K562 (cell line): Measurements from ENCODE around the gene FBXW12. TPM values are rescaled to one million over a fixed set of nuclear protein-coding genes. Genes with fewer than 3 reads are reported as not detected.

Experiments used
- ATAC-seq: fragments of 200-7000 bp; cut with Tn5 transposase; 3 replicates; pipeline ENCODE4 v1.9.1; 2020; ENCODE audit warnings: moderate library complexity
- BruUV-seq: library from RNA; stranded (reverse); fragments of 400-500 nt; replicated peaks from 2 replicates; lab custom pipeline; 2021; lab: Mats Ljungman, UMichigan
- CTCF ChIA-PET: fragments of 300-600 bp; formaldehyde crosslinking; extraction: SDS; loops from one replicate; lab custom pipeline; 2021; ENCODE audit warnings: low intra/inter-chr PET ratio; lab: Yijun Ruan, JAX
- POLR2A ChIA-PET: fragments of 300-600, 350-650 bp; sonication (Branson Sonifier 250); formaldehyde crosslinking; extraction: SDS; loops from one replicate; lab custom pipeline; 2021; ENCODE audit warnings: antibody characterized with exemption, inconsistent platforms; lab: Yijun Ruan, JAX
- DNase-seq, 4 experiments: peaks; one replicate each; pipeline versions ENCODE4 v3.0.0 to v3.0.0-alpha.2; 2011 to 2018; ENCODE audit warnings: low spot score in 3 of 4, mixed read lengths in 3 of 4; ENCODE audit errors: extremely low read depth in 1 of 4
- FAIRE-seq: peaks from 2 replicates; lab custom pipeline; 2011; peaks lifted over from hg19 to GRCh38; lab: Jason Lieb, UNC
- H2AFZ ChIP-seq: 2 replicates; pipeline ENCODE4 v1.6.0; 2011; ENCODE audit warnings: low read depth, low read length, control low read depth, inconsistent platforms
- H3K27ac ChIP-seq: fragments of 200-600 bp; 3 replicates; pipeline ENCODE4 v1.8.0; 2011; ENCODE audit warnings: low read depth, mild to moderate bottlenecking, control low read depth, inconsistent platforms, low read length, moderate library complexity, mixed read lengths; ENCODE audit errors: extremely low read depth
- H3K27me3 ChIP-seq, 2 experiments: fragments of 300-600 bp in 1 of 2; 2 replicates in 1 of 2; 3 replicates in 1 of 2; pipeline versions ENCODE4 v1.6.0 to v1.8.0; 2011; ENCODE audit warnings: inconsistent platforms in 2 of 2, low read length in 2 of 2, mild to moderate bottlenecking in 1 of 2, mixed read lengths in 1 of 2, moderate library complexity in 1 of 2; ENCODE audit not compliant: control insufficient read depth in 2 of 2, insufficient read depth in 2 of 2
- H3K36me3 ChIP-seq: fragments of 300-600 bp; 3 replicates; pipeline ENCODE4 v1.8.0; 2011; ENCODE audit warnings: mild to moderate bottlenecking, low read length, inconsistent platforms; ENCODE audit not compliant: control insufficient read depth, insufficient read depth
- H3K4me1 ChIP-seq, 2 experiments: fragments of 200-600 bp in 1 of 2; replicated peaks in 1 of 2; 2 replicates in 1 of 2; 3 replicates in 1 of 2; pipeline versions ENCODE4 v1.5.1 to v1.8.0; 2011; ENCODE audit warnings: inconsistent platforms in 2 of 2, low read length in 2 of 2, mild to moderate bottlenecking in 1 of 2, mixed read lengths in 1 of 2, moderate library complexity in 1 of 2; ENCODE audit not compliant: control insufficient read depth in 2 of 2, insufficient read depth in 2 of 2
- H3K4me2 ChIP-seq: 2 replicates; pipeline ENCODE4 v1.6.1; 2011; ENCODE audit warnings: low read length, control low read depth, inconsistent platforms, mixed read lengths; ENCODE audit not compliant: insufficient read depth
- H3K4me3 ChIP-seq: fragments of 200-600 bp; sonication (generic), shearing (Covaris generic); 2 replicates; pipeline ENCODE4 v1.5.1; 2016; ENCODE audit warnings: control low read depth, inconsistent platforms
- H3K79me2 ChIP-seq: fragments of 200-600 bp; 3 replicates; pipeline ENCODE4 v1.8.0; 2011; ENCODE audit warnings: low read length, inconsistent platforms; ENCODE audit not compliant: control insufficient read depth, insufficient read depth
- H3K9ac ChIP-seq, 2 experiments: 2 replicates each; pipeline versions ENCODE4 v1.6.0 to v1.6.1; 2011; ENCODE audit warnings: low read depth in 2 of 2, low read length in 2 of 2, control low read depth in 1 of 2, inconsistent platforms in 1 of 2, mild to moderate bottlenecking in 1 of 2, mixed read lengths in 1 of 2; ENCODE audit not compliant: insufficient read depth in 1 of 2
- H3K9me1 ChIP-seq: one replicate; pipeline ENCODE4 v1.6.0; 2011; ENCODE audit warnings: inconsistent platforms, mild to moderate bottlenecking, low read length, moderate library complexity; ENCODE audit not compliant: control insufficient read depth, insufficient read depth
- H3K9me3 ChIP-seq: replicated peaks from 2 replicates; pipeline ENCODE4 v1.5.1; 2011; ENCODE audit warnings: low read depth, low read length, inconsistent platforms; ENCODE audit not compliant: control insufficient read depth, insufficient read depth
- H4K20me1 ChIP-seq: replicated peaks from 2 replicates; pipeline ENCODE4 v1.6.1; 2011; ENCODE audit warnings: low read length, inconsistent platforms, mixed read lengths; ENCODE audit not compliant: control insufficient read depth, insufficient read depth
- CBFB ChIP-seq: sonication (generic); formaldehyde crosslinking; IDR thresholded peaks from 2 replicates; pipeline ENCODE4 v1.4.0; 2020; ENCODE audit warnings: mild to moderate bottlenecking, missing genetic modification reagents
- COPS2 ChIP-seq: fragments of 450-650 bp; conservative IDR thresholded peaks from 2 replicates; pipeline ENCODE4 v1.6.1; 2016; ENCODE audit warnings: mild to moderate bottlenecking, moderate library complexity
- CTBP1 ChIP-seq: fragments of 450-650 bp; IDR thresholded peaks from 2 replicates; pipeline ENCODE4 v1.6.1; 2016; ENCODE audit warnings: borderline replicate concordance
- EHMT2 ChIP-seq: fragments of 450-650 bp; IDR thresholded peaks from 2 replicates; pipeline ENCODE4 v1.6.1; 2018; ENCODE audit warnings: antibody characterized with exemption
- ELF4 ChIP-seq: fragments of 450-650 bp; formaldehyde crosslinking; IDR thresholded peaks from 2 replicates; pipeline ENCODE4 v1.4.0; 2022; ENCODE audit warnings: missing genetic modification characterization
- GTF2F1 ChIP-seq: IDR thresholded peaks from 2 replicates; pipeline ENCODE4 v1.6.1; 2011; ENCODE audit warnings: low read depth, low read length, improper control_type of control experiment
- MIER1 ChIP-seq: fragments of 450-650 bp; IDR thresholded peaks from 2 replicates; pipeline ENCODE4 v1.6.1; 2016; ENCODE audit warnings: antibody characterized with exemption, mild to moderate bottlenecking, low read depth
- NCOA6 ChIP-seq: fragments of 450-650 bp; IDR thresholded peaks from 2 replicates; pipeline ENCODE4 v1.6.1; 2017; ENCODE audit warnings: mild to moderate bottlenecking
- TAL1 ChIP-seq: fragments of 450-650 bp; IDR thresholded peaks from 2 replicates; pipeline ENCODE4 v1.6.1; 2016; ENCODE audit warnings: mild to moderate bottlenecking
- ZC3H8 ChIP-seq: fragments of 450-650 bp; IDR thresholded peaks from 2 replicates; pipeline ENCODE4 v1.6.1; 2017
- ZNF12 ChIP-seq: sonication (generic); formaldehyde crosslinking; IDR thresholded peaks from 2 replicates; pipeline ENCODE4 v1.4.0; 2020; ENCODE audit warnings: mild to moderate bottlenecking, missing genetic modification reagents
- ZNF217 ChIP-seq: sonication (generic); formaldehyde crosslinking; IDR thresholded peaks from 2 replicates; pipeline ENCODE4 v1.8.0; 2022; ENCODE audit warnings: mild to moderate bottlenecking, missing genetic modification reagents
- WGBS: fragments of 100-300 bp; shearing (Covaris generic); methylation state at CpG from one replicate; pipeline ENCODE4 v1.1.6; 2016; ENCODE audit warnings: low coverage, mixed read lengths; ENCODE audit not compliant: insufficient coverage; ENCODE audit errors: missing lambda C conversion rate; 5-methylcytosine and 5-hydroxymethylcytosine counted together
- in situ Hi-C: fragments of 300-500 bp; cut with MboI; formaldehyde crosslinking; loops from 4 replicates; pipeline ENCODE4 v1.15.0; 2018; ENCODE audit warnings: inconsistent platforms, mixed read lengths
- intact Hi-C: fragments of 100-400 bp; cut with micrococcal nuclease; formaldehyde crosslinking; loops from 2 replicates; pipeline ENCODE4 v1.14.2; 2022
- polyA plus RNA-seq, 8 experiments: library from polyadenylated mRNA; depleted of rRNA in 4 of 8; stranded (reverse) in 5 of 8; unstranded in 3 of 8; fragments of >200 nt; fragmentation: Nextera tagmentation in 2 of 8; fragmentation: Illumina TruSeq in 1 of 8; extraction: Ambion mirVana in 2 of 8; extraction: Trizol in 1 of 8; gene quantifications; 2 replicates each; pipeline versions ENCODE4 v1.2.1 to v1.2.3, GENCODE V29; 2011 to 2014; ENCODE audit warnings: inconsistent platforms in 1 of 8, missing spikeins in 1 of 8
- total RNA-seq, 7 experiments: library from RNA; depleted of rRNA in 6 of 7; stranded (reverse); fragments of >200 nt in 6 of 7; fragmentation: Illumina TruSeq in 2 of 7; extraction: Trizol in 2 of 7; gene quantifications; 2 replicates each; pipeline versions ENCODE4 v1.2.1 to v1.2.3, GENCODE V29; 2011 to 2021; ENCODE audit warnings: low replicate concordance in 1 of 7
- TF ChIP-seq, protein P1 (sequence below): sonication (generic); formaldehyde crosslinking; IDR thresholded peaks from 2 replicates; pipeline ENCODE4 v1.8.1; 2023; ENCODE audit warnings: mild to moderate bottlenecking, missing genetic modification reagents

The FBXW12 gene
- total and polyA plus RNA-seq, 9 of the 15 experiments (the other 6 are each of a cell fraction or from before 2014, with no cell fraction given): 0.04 to 0.07 (median 0.06) TPM; not detected in 6

DNA sequence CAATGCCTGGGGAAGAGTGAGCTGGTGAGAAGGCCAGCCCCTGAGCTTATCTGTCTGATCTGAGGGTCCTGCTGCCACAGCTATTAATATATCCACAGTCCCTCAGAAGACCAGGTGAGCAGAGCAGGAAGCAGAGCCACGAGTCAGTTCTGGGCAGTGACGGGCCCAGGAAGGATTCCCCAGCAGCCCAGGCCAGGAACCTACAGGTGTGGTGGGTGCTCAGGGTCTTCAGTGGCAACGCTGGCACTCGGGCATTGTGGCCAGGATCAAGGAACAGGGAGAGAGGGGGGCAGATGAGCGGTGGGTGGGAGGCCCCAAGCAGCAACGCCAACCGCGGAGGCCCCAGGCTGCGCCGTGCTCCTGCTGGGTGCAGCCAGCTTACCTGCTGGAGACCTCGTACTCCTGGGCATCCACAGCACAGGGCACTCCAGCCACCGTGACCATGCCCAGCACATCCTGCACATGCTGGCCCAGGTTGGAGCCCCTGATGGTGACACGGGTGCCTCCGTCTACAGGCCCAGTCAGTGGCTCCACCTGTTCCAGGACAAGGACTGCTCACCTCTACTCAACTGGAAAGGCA is 45.6 kb downstream of the FBXW12 start (continued):
- TF ChIP-seq CBFB (no peak), GTF2F1 (no peak)
- TF ChIP-seq, protein P1, sequence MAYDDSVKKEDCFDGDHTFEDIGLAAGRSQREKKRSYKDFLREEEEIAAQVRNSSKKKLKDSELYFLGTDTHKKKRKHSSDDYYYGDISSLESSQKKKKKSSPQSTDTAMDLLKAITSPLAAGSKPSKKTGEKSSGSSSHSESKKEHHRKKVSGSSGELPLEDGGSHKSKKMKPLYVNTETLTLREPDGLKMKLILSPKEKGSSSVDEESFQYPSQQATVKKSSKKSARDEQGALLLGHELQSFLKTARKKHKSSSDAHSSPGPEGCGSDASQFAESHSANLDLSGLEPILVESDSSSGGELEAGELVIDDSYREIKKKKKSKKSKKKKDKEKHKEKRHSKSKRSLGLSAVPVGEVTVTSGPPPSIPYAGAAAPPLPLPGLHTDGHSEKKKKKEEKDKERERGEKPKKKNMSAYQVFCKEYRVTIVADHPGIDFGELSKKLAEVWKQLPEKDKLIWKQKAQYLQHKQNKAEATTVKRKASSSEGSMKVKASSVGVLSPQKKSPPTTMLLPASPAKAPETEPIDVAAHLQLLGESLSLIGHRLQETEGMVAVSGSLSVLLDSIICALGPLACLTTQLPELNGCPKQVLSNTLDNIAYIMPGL (CRISPR knock-in tag): no peak

DNA sequence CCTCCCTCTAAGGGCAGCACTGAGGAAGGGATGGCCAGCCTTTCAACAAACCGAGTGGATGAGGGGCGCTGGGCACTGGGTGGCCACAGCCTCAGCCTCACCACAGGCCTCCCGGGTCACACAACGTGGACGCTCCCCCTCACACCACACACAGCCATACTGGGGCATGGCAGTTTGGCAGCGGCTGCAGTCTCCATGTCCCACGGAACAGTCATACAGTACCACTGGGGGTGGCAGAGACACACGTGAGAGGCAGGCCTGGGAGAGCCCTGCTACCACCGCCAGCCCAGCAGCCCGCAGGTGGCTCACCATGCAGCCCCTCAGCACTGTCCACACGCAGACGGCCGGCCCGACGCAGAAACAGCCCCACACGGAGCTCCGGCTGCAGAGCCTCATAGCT is 46.1 kb downstream of the FBXW12 start:
- intact Hi-C loops (no loop called here), in situ Hi-C loops (no loop called here)
- peaks cover 0 to 5% of the 10 kb centered on the region in 2 experiments; a peak in 2 of 5 replicates for H3K4me1 ChIP-seq
- no peak overlapping the region for H3K4me2 ChIP-seq
- no peak overlapping the region for H2AFZ ChIP-seq
- H4K20me1 ChIP-seq: no peaks in the 10 kb centered on the region
- H3K9me3 ChIP-seq: no peaks in the 10 kb centered on the region
- no peak for TF ChIP-seq ZC3H8
- TF ChIP-seq NCOA6: no peak
- TF ChIP-seq MIER1: no peak
- TF ChIP-seq ZNF217 (CRISPR knock-in tag): no peak
- TF ChIP-seq EHMT2: no peak
- TF ChIP-seq COPS2: no peak
- TF ChIP-seq TAL1: no peak
- TF ChIP-seq ZNF12 (CRISPR knock-in tag): no peak
- TF ChIP-seq ELF4 (CRISPR knock-in tag): no peak
- TF ChIP-seq CTBP1: no peak
- H3K9me1 ChIP-seq: no peaks in the 10 kb centered on the region
- 63% methylated on average over 7 of the region's 17 CpGs for WGBS
- POLR2A ChIA-PET: interaction anchor here (0.5 to 0.6 kb wide), 2 partner anchors 193 to 673 kb away, joined by 3 read pairs; no protein-coding TSS in a partner anchor
- BruUV-seq: no TSS peak
- H3K27ac ChIP-seq: no peak overlapping the region
- FAIRE-seq (no peak), ATAC-seq (no peak), DNase-seq (no peak)
- no peaks in the 10 kb centered on the region for H3K79me2 ChIP-seq
- CTCF ChIA-PET: no interaction called here
- no peaks in the 10 kb centered on the region for H3K36me3 ChIP-seq
- no peak overlapping the region for H3K4me3 ChIP-seq
- H3K27me3 ChIP-seq: no peaks in the 10 kb centered on the region
- H3K9ac ChIP-seq: no peak overlapping the region
